Ovary (tissue), 9 donors: Measurements from ENCODE around the gene COX19. TPM values are rescaled to one million over a fixed set of nuclear protein-coding genes. Genes with fewer than 3 reads are reported as not detected.

Experiments
- DNase-seq, 5 donors: peaks; one replicate each; pipeline ENCODE4 v3.0.0-alpha.2; 2019 to 2020
- H3K27ac ChIP-seq, 2 donors: fragments of 200-600 bp; one replicate each; pipeline versions ENCODE4 v1.5.1 to v1.8.0; 2019 to 2022
- H3K27me3 ChIP-seq: fragments of 200-600 bp; one replicate; pipeline ENCODE4 v1.8.0; 2022
- H3K36me3 ChIP-seq: fragments of 200-600 bp; sonication (generic); one replicate; pipeline ENCODE4 v1.5.1; 2019
- H3K4me1 ChIP-seq: one replicate; pipeline ENCODE4 v1.8.1; 2013; ENCODE audit warnings: mild to moderate bottlenecking, moderate library complexity; ENCODE audit not compliant: insufficient read depth
- H3K4me3 ChIP-seq: fragments of 200-600 bp; sonication (generic); one replicate; pipeline ENCODE4 v1.5.1; 2017
- H3K9me3 ChIP-seq, 2 donors: fragments of 200-600 bp in 1 of 2; sonication (generic) in 1 of 2; one replicate each; pipeline versions ENCODE4 v1.5.1 to v1.8.1; 2013 to 2019; ENCODE audit warnings: mild to moderate bottlenecking in 1 of 2, moderate library complexity in 1 of 2
- EP300 ChIP-seq: sonication (generic); formaldehyde crosslinking; IDR thresholded peaks from one replicate; pipeline ENCODE4 v1.6.1; 2017; ENCODE audit warnings: antibody characterized with exemption
- POLR2A ChIP-seq: fragments of 450-650 bp; IDR thresholded peaks from one replicate; pipeline ENCODE4 v1.6.1; 2017; ENCODE audit warnings: antibody characterized with exemption, mild to moderate bottlenecking, moderate library complexity
- WGBS, 3 donors: extraction: QIAGEN DNeasy Blood & Tissue Kit in 1 of 3; methylation state at CpG; one replicate each; pipeline versions ENCODE4 v1.1.5 to v1.1.7; 2013 to 2017; 5-methylcytosine and 5-hydroxymethylcytosine counted together
- intact Hi-C, 4 donors: fragments of 100-400 bp; cut with DNase I; formaldehyde crosslinking; loops; one replicate each; pipeline versions ENCODE4 v1.11.0 to v1.15.1; 2022 to 2023
- polyA plus RNA-seq, 2 donors: library from polyadenylated mRNA; stranded (reverse); fragments of 200-250 nt in 1 of 2; fragments of 350-450 nt in 1 of 2; fragmentation: Illumina TruSeq in 1 of 2; extraction: RNeasy Lipid Tissue Mini Kit (QIAGEN cat#74804) in 1 of 2; gene quantifications; one replicate each; pipeline ENCODE4 v1.2.3, GENCODE V29; 2013 to 2014
- total RNA-seq, 7 donors: library from RNA; depleted of rRNA in 2 of 7; stranded (reverse); fragments of >200 nt in 2 of 7; fragmentation: NEBNext Ultra II Directional in 3 of 7; extraction: Animal tissue kit (Norgen Biotek cat#: 25700) in 3 of 7; gene quantifications; one replicate each; pipeline versions ENCODE4 v1.1.0 to v1.2.4, GENCODE V29; 2016 to 2023
- TF ChIP-seq, protein P1 (sequence below), 3 donors: fragments of 450-650 bp in 2 of 3; fragments of 200-600 bp in 1 of 3; IDR thresholded peaks; one replicate each; pipeline versions ENCODE4 v1.5.1 to v1.8.0; 2016 to 2022; ENCODE audit warnings: antibody characterized with exemption in 3 of 3, mild to moderate bottlenecking in 1 of 3
- donor health status: DM: no; HTN: no; CAD: no; lungs with moderate emphysema.
- donor health status: DM: no; HTN: no; CAD: no.
- donor health status: Bipolar disorder and iron deficiency.
- donor health status: DM: yes; HTN: yes; CAD: no.
- donor health status: DM: no; HTN: no; CAD: no.
- donor health status: DM: yes; HTN: yes; CAD: no.

COX19 gene
- total and polyA plus RNA-seq, 9 donors: 6.7 to 15.2 (median 10.3) TPM

DNA sequence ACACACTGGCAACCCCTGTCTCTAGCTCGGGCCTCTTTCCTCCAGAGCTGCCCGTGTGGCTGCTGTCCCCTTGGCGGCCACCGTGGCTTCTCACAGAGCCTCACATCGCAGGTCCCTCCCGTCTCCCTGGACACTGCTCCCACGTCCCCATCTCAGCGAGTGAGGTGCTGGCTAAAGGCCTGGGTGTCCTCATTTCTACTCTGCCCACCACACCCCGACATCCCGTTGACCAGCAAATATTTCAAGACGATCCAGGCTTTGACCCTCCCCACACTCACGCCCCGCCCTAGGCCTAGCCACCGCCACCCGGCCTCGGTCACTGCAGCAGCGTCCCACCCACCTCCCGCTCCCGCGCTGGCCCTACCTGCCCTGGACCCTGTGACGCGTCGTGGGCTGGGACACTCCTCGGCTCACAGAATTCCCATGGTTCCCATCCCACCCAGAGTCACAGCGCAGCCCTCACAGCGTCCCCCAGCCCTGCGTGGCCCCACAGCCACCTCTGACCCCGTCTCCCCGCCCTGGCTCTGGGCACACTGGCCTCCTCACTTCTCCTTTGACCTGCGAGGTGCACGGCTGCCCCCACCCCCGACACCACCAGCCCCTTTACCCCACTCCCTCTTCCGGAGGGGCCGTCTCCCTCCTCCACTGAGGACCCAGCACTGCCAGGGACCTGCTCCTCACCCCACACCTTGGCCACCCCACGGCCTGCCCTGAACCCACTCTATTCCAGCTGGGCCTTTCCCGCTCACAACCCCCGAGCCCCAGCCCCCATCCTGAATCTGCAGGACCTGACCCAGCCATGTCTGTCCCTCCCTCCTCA is 27.7 kb downstream of the COX19 start:
- Histone ChIP-seq H3K4me3 (no peak overlapping the region), H3K4me1 (no peaks in the 10 kb centered on the region), H3K9me3 (no peaks in the 10 kb centered on the region), H3K27ac (no peak overlapping the region), H3K27me3 (no peaks in the 10 kb centered on the region), H3K36me3 (no peaks in the 10 kb centered on the region)
- DNase-seq: peak in 2 of 5 donors; percentile 5 to 27
- intact Hi-C loops: no loop called here
- TF ChIP-seq EP300 (no peak), POLR2A (no peak)
- TF ChIP-seq, protein P1, sequence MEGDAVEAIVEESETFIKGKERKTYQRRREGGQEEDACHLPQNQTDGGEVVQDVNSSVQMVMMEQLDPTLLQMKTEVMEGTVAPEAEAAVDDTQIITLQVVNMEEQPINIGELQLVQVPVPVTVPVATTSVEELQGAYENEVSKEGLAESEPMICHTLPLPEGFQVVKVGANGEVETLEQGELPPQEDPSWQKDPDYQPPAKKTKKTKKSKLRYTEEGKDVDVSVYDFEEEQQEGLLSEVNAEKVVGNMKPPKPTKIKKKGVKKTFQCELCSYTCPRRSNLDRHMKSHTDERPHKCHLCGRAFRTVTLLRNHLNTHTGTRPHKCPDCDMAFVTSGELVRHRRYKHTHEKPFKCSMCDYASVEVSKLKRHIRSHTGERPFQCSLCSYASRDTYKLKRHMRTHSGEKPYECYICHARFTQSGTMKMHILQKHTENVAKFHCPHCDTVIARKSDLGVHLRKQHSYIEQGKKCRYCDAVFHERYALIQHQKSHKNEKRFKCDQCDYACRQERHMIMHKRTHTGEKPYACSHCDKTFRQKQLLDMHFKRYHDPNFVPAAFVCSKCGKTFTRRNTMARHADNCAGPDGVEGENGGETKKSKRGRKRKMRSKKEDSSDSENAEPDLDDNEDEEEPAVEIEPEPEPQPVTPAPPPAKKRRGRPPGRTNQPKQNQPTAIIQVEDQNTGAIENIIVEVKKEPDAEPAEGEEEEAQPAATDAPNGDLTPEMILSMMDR (IDR thresholded peaks at IDR 0.05): no peak
- WGBS, 3 donors: 83 to 87% (median 83%) methylated on average over 37 of the region's 37 CpGs

DNA sequence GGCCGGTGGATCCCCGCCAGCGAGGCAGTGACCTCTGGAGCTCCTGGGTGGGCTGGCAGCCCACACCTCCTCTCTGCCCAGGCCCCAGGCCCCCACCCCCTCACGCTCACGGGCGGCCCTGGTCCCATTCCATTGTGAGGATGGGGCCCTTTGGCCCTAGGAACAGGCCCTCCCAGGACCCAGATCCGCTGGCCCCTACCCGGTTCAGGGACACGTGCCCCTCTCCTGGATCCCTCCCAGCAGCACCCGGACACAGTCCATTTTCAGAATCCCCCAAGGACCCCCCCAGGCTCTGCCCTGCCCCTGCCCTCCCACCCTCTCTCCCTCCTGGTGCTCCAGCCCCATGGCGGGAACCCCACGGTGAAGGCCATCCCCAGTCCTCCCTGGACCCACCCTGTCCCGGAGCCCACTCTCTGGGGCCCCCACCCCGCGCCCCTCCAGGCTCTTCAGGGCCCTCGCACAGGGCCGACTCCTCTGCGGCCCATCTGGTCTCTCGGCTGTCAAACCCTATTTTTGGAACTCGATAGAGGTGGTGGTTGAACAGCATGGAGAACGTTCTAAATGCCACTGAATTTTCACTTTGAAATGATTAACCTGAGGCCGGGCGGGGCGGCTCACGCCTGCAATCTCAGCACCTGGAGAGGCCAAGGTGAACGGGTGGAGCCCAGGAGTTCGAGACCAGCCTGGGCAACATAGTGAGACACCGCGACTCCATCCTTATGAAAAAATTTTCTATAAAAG is 28.9 kb downstream of the COX19 start:
- Histone ChIP-seq H3K9me3 (no peaks in the 10 kb centered on the region), H3K4me1 (no peaks in the 10 kb centered on the region), H3K27me3 (no peaks in the 10 kb centered on the region), H3K27ac (no peak overlapping the region), H3K4me3 (no peak overlapping the region), H3K36me3 (no peaks in the 10 kb centered on the region)
- DNase-seq: peak in 1 of 5 donors; percentile 27
- intact Hi-C loops: no loop called here
- WGBS, 3 donors: 65 to 76% (median 67%) methylated on average over 26 to 29 of the region's 29 CpGs
- TF ChIP-seq EP300 (no peak), POLR2A (no peak)
- TF ChIP-seq, protein P1 (IDR thresholded peaks at IDR 0.05): no peak

GRCh38 chr7:945556-946255 is 29.6 kb downstream of the COX19 start:
- 58 to 81% (median 68%) methylated on average over 19 to 30 of the region's 30 CpGs for WGBS, 3 donors
- peak in 1 of 5 donors; percentile 36 for DNase-seq

DNA sequence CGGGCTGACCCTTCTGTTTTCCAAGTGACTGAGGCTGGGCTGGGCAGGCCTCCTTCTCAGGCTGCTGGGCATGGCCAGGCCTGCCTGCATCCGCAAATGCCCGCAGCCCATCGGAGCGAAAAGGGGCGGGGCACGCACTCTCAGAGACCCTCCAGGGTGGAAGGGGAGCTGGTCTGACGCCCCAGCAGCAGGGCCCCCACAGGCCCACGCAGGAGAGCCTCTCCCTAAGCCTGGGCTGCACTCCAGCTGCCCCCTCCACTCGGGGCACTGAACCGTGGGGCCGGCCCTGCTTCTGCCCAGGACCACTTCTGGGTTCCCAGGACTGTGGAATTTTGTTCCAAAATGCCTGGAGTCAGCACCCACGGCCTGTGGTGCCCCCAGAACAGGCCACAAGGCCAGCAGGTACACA is 30.2 kb downstream of the COX19 start:
- H3K4me3 ChIP-seq: no peak overlapping the region
- H3K9me3 ChIP-seq: no peaks in the 10 kb centered on the region
- no peak for TF ChIP-seq POLR2A
- intact Hi-C loops: no loop called here
- H3K4me1 ChIP-seq: no peaks in the 10 kb centered on the region
- 67 to 85% (median 78%) methylated on average over 13 of the region's 13 CpGs for WGBS, 3 donors
- H3K27me3 ChIP-seq: no peaks in the 10 kb centered on the region
- no peaks in the 10 kb centered on the region for H3K36me3 ChIP-seq
- H3K27ac ChIP-seq: no peak overlapping the region
- no peak for DNase-seq

More at GRCh38 chr7:945556-946255, 29.6 kb downstream of the COX19 start:
- no peaks in the 10 kb centered on the region for H3K27me3 ChIP-seq
- TF ChIP-seq, protein P1 (IDR thresholded peaks at IDR 0.05): no peak
- no peak overlapping the region for H3K4me3 ChIP-seq
- H3K27ac ChIP-seq: no peak overlapping the region
- no peaks in the 10 kb centered on the region for H3K9me3 ChIP-seq
- intact Hi-C loops: no loop called here
- H3K36me3 ChIP-seq: no peaks in the 10 kb centered on the region
- no peaks in the 10 kb centered on the region for H3K4me1 ChIP-seq
